ENCODE results near the gene TBX2.

TBX2 gene

GRCh38 chr17:61431594-61432311 lies 32.1 kb downstream of the TBX2 start:
- Histone ChIP-seq H3K4me1 (ENCODE audit: insufficient read depth, low read length, severe bottlenecking) (no peaks in the 10 kb centered on the region), H3K9me3 (ENCODE audit: low read length) (0 out of 2 replicates have a peak, but pooled peaks cover 4% of the 10 kb centered on the region), H3K4me2 (ENCODE audit: low read length) (no peak overlapping the region), H2AFZ (ENCODE audit: low read length) (no peak overlapping the region), H3F3A (ENCODE audit: insufficient read depth, low read length) (no peaks in the 10 kb centered on the region), H3K9ac (ENCODE audit: low read length) (no peak overlapping the region), H3K4me3 (ENCODE audit: low read depth, low read length, poor library complexity, severe bottlenecking) (no peak overlapping the region), H3K27ac (ENCODE audit: low read depth, low read length, poor library complexity, severe bottlenecking) (no peak overlapping the region), H3K36me3 (ENCODE audit: insufficient read depth, low read length) (no peaks in the 10 kb centered on the region), H4K20me1 (ENCODE audit: insufficient read depth, low read length) (no peaks in the 10 kb centered on the region), H3K79me2 (ENCODE audit: insufficient read depth, low read length) (no peaks in the 10 kb centered on the region), H3K9me2 (ENCODE audit: low read depth, low read length) (no peaks in the 10 kb centered on the region), H3K27me3 (ENCODE audit: insufficient read depth, low read length) (peaks cover 5% of the 10 kb centered on the region; the same call in 1 of the 2 replicates)
- TF ChIP-seq EZH2 (IDR thresholded peaks at IDR 0.05; ENCODE audit: borderline replicate concordance, low read length): no peak
- TF ChIP-seq, protein P1, sequence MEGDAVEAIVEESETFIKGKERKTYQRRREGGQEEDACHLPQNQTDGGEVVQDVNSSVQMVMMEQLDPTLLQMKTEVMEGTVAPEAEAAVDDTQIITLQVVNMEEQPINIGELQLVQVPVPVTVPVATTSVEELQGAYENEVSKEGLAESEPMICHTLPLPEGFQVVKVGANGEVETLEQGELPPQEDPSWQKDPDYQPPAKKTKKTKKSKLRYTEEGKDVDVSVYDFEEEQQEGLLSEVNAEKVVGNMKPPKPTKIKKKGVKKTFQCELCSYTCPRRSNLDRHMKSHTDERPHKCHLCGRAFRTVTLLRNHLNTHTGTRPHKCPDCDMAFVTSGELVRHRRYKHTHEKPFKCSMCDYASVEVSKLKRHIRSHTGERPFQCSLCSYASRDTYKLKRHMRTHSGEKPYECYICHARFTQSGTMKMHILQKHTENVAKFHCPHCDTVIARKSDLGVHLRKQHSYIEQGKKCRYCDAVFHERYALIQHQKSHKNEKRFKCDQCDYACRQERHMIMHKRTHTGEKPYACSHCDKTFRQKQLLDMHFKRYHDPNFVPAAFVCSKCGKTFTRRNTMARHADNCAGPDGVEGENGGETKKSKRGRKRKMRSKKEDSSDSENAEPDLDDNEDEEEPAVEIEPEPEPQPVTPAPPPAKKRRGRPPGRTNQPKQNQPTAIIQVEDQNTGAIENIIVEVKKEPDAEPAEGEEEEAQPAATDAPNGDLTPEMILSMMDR (IDR thresholded peaks at IDR 0.05; ENCODE audit: low read length): no peak

GRCh38 chr17:61436273-61436672 lies 36.6 kb downstream of the TBX2 start:
- no peaks in the 10 kb centered on the region for H4K20me1 ChIP-seq (ENCODE audit: insufficient read depth, low read length)

DNA sequence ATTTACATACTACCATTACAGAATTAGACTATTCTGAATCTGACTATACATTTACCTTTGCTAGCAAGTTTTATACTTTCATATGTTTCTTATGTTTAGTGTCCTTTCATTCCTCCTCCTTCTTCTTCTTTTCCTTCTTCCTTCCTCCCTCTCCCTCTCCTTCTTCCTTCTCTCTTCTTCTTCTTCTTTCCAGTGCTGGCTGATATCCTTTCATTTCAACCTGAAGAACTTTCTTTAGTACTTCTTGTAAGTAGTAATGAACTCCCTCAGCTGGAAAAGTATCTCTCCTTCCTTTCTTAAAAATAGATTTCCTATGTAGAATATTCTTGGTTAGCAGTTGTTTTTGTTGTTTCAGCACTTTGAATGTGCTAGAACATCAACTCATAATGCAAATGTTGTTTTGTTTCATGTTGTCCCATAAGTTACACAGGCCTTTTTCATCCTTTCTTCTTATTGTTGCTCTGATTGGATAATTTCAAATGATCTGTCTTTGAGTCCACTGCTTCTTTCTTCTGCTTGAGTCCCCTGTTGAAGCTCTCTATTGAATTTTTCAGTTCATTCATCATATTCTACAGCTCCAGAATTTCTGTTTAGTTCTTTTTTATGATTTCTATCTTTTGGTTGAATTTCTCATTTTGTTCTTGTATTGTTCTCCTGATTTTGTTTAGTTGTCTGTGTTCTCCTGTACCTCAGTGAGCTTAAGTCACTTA lies 37.5 kb downstream of the TBX2 start:
- no peak for TF ChIP-seq EZH2 (IDR thresholded peaks at IDR 0.05; ENCODE audit: borderline replicate concordance, low read length)
- TF ChIP-seq, protein P1 (IDR thresholded peaks at IDR 0.05; ENCODE audit: low read length): no peak
- Histone ChIP-seq H4K20me1 (ENCODE audit: insufficient read depth, low read length) (no peaks in the 10 kb centered on the region), H3K36me3 (ENCODE audit: insufficient read depth, low read length) (no peaks in the 10 kb centered on the region), H3K4me3 (ENCODE audit: low read depth, low read length, poor library complexity, severe bottlenecking) (no peak overlapping the region), H3K27ac (ENCODE audit: low read depth, low read length, poor library complexity, severe bottlenecking) (no peak overlapping the region), H3K9me3 (ENCODE audit: low read length) (0 out of 2 replicates have a peak, but pooled peaks cover 8% of the 10 kb centered on the region), H3K27me3 (ENCODE audit: insufficient read depth, low read length) (peaks cover 4% of the 10 kb centered on the region; the same call in 1 of the 2 replicates), H3K4me2 (ENCODE audit: low read length) (no peak overlapping the region), H3F3A (ENCODE audit: insufficient read depth, low read length) (no peaks in the 10 kb centered on the region), H2AFZ (ENCODE audit: low read length) (no peak overlapping the region), H3K79me2 (ENCODE audit: insufficient read depth, low read length) (no peaks in the 10 kb centered on the region), H3K9ac (ENCODE audit: low read length) (no peak overlapping the region), H3K4me1 (ENCODE audit: insufficient read depth, low read length, severe bottlenecking) (no peaks in the 10 kb centered on the region), H3K9me2 (ENCODE audit: low read depth, low read length) (no peaks in the 10 kb centered on the region)

More at GRCh38 chr17:61436273-61436672, 36.6 kb downstream of the TBX2 start:
- no peak overlapping the region for H3K4me2 ChIP-seq (ENCODE audit: low read length)
- H3K27me3 ChIP-seq (ENCODE audit: insufficient read depth, low read length): peaks cover 4% of the 10 kb centered on the region; the same call in 1 of the 2 replicates
- 0 out of 2 replicates have a peak, but pooled peaks cover 8% of the 10 kb centered on the region for H3K9me3 ChIP-seq (ENCODE audit: low read length)
- H3K9ac ChIP-seq (ENCODE audit: low read length): no peak overlapping the region
- TF ChIP-seq, protein P1 (IDR thresholded peaks at IDR 0.05; ENCODE audit: low read length): no peak
- TF ChIP-seq EZH2 (IDR thresholded peaks at IDR 0.05; ENCODE audit: borderline replicate concordance, low read length): no peak
- H3K27ac ChIP-seq (ENCODE audit: low read depth, low read length, poor library complexity, severe bottlenecking): no peak overlapping the region
- H3K4me1 ChIP-seq (ENCODE audit: insufficient read depth, low read length, severe bottlenecking): no peaks in the 10 kb centered on the region
- no peaks in the 10 kb centered on the region for H3K9me2 ChIP-seq (ENCODE audit: low read depth, low read length)
- no peak overlapping the region for H2AFZ ChIP-seq (ENCODE audit: low read length)
- H3F3A ChIP-seq (ENCODE audit: insufficient read depth, low read length): no peaks in the 10 kb centered on the region
- H3K36me3 ChIP-seq (ENCODE audit: insufficient read depth, low read length): no peaks in the 10 kb centered on the region
- no peaks in the 10 kb centered on the region for H3K79me2 ChIP-seq (ENCODE audit: insufficient read depth, low read length)
- H3K4me3 ChIP-seq (ENCODE audit: low read depth, low read length, poor library complexity, severe bottlenecking): no peak overlapping the region

All from OCI-LY1 (cell line).